ENCODE results near the gene PPP1R12C. TPM values are rescaled to one million over a fixed set of nuclear protein-coding genes. Genes with fewer than 3 reads are reported as not detected.

Gene PPP1R12C
- polyA plus RNA-seq, 1 experiment, result 50.8 TPM

- TF ChIP-seq CTCF (IDR thresholded peaks at IDR 0.05; ENCODE audit: insufficient read depth, low read depth, low read length), result no peak
- DNase-seq (ENCODE audit: low read depth), result no peak
- Histone ChIP-seq H3K27me3 (ENCODE audit: control insufficient read depth, insufficient read depth, low read length) (no peaks in the 10 kb centered on the region), H3K36me3 (ENCODE audit: control insufficient read depth, insufficient read depth, low read length) (peaks cover 22% of the 10 kb centered on the region), H3K4me3 (ENCODE audit: low read depth, low read length) (no peak overlapping the region)
- POLR2A ChIA-PET, result no interaction called here
- CTCF ChIA-PET, result no interaction called here
Observed at GRCh38 chr19:55091955-55092354, 25.5 kb downstream of the PPP1R12C start.

DNA sequence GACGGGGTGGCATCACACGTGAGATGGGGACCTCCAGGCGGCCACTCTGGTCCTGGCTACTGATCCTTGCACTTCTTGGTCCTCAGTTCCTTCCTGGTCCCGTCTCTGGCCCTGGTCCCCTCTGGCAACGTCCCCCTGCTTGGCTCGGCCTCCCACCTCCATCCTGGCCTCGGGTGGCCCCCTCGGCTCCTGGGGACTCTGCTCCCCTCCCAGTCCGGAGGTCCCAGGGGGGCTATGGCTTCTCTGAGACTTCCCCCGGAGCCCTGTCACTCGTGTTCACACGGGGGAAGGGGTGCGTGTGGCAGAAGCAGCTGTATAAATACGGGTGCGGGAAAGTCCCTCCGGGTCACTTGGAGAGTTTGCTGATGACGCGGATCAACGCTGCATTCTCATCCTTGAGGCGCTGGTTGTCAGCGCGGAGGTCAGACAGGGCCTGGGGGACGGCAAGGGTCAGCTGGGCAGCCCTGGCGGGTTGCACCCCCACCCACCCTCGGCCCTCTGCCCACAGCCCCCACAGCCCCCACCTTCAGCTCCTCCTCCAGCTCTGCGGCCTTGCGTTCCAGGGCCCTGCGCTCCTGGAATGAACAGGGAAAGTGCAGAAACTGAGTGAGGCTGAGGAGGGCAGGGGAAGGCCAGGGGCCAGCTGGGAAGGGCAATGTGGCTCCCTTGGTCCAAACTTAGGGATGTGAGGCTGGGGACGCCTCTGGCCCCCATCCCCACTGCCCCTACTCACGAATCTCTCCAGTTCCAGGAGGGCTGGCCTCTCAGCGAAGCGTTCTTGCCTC lies 26.1 kb downstream of the PPP1R12C start:
- TF ChIP-seq CTCF (IDR thresholded peaks at IDR 0.05; ENCODE audit: insufficient read depth, low read depth, low read length), result no peak
- H3K27me3 ChIP-seq (ENCODE audit: control insufficient read depth, insufficient read depth, low read length), result no peaks in the 10 kb centered on the region
- no peak for DNase-seq (ENCODE audit: low read depth)
- H3K4me3 ChIP-seq (ENCODE audit: low read depth, low read length), result no peak overlapping the region
- CTCF ChIA-PET, result interaction anchor here (0.6 kb wide), 1 partner anchor 66 kb away, joined by 4 read pairs; the partner anchor contains the start of gene TNNI3
- POLR2A ChIA-PET, result no interaction called here
- H3K36me3 ChIP-seq (ENCODE audit: control insufficient read depth, insufficient read depth, low read length), result peaks cover 22% of the 10 kb centered on the region

- POLR2A ChIA-PET, result no interaction called here
- no peak for DNase-seq (ENCODE audit: low read depth)
- Histone ChIP-seq H3K27me3 (ENCODE audit: control insufficient read depth, insufficient read depth, low read length) (peaks cover 6% of the 10 kb centered on the region), H3K4me3 (ENCODE audit: low read depth, low read length) (no peak overlapping the region), H3K36me3 (ENCODE audit: control insufficient read depth, insufficient read depth, low read length) (peaks cover 20% of the 10 kb centered on the region)
- no peak for TF ChIP-seq CTCF (IDR thresholded peaks at IDR 0.05; ENCODE audit: insufficient read depth, low read depth, low read length)
- CTCF ChIA-PET, result interaction anchor here (4.3 kb wide), 1 partner anchor 10 kb away, joined by 40 read pairs; no protein-coding TSS in a partner anchor
Observed at GRCh38 chr19:55090564-55090963, 26.9 kb downstream of the PPP1R12C start.

DNA sequence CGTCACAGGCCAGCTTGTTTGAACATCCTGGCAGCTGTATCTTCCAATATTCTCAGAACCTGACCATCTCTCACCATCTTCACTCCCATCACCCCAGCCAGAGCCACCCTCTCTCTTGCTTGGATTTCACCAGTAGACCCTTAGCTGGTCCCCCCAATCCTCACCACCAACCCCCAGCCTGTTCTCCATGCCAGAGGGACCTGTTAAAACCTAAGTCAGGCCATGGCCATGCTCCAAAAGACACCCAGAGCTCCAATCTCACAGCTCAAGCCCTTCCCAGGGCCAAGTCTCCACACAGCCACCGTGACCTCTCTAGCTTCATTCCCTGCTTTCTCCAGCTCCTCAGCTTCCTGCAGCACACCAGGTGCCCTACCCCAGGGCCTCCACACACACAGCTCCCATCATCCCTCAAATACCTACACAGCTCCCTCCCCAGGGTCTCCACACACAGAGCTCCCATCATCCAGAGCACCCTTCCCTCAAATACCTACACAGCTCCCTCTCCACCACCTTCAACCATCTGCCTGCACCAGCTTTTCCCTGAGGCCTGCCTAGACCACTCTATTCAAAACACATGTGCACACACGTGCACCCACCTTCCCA lies 28.0 kb downstream of the PPP1R12C start:
- ChIA-PET CTCF (interaction anchor here (0.5 to 4.3 kb wide), 10 partner anchors 9 to 1560 kb away, joined by 3 to 40 read pairs (median 4); no protein-coding TSS in a partner anchor), POLR2A (no interaction called here)
- Histone ChIP-seq H3K4me3 (ENCODE audit: low read depth, low read length) (no peak overlapping the region), H3K36me3 (ENCODE audit: control insufficient read depth, insufficient read depth, low read length) (peaks cover 15% of the 10 kb centered on the region), H3K27me3 (ENCODE audit: control insufficient read depth, insufficient read depth, low read length) (peaks cover 7% of the 10 kb centered on the region)
- TF ChIP-seq CTCF (IDR thresholded peaks at IDR 0.05; ENCODE audit: insufficient read depth, low read depth, low read length), result no peak
- no peak for DNase-seq (ENCODE audit: low read depth)

DNA sequence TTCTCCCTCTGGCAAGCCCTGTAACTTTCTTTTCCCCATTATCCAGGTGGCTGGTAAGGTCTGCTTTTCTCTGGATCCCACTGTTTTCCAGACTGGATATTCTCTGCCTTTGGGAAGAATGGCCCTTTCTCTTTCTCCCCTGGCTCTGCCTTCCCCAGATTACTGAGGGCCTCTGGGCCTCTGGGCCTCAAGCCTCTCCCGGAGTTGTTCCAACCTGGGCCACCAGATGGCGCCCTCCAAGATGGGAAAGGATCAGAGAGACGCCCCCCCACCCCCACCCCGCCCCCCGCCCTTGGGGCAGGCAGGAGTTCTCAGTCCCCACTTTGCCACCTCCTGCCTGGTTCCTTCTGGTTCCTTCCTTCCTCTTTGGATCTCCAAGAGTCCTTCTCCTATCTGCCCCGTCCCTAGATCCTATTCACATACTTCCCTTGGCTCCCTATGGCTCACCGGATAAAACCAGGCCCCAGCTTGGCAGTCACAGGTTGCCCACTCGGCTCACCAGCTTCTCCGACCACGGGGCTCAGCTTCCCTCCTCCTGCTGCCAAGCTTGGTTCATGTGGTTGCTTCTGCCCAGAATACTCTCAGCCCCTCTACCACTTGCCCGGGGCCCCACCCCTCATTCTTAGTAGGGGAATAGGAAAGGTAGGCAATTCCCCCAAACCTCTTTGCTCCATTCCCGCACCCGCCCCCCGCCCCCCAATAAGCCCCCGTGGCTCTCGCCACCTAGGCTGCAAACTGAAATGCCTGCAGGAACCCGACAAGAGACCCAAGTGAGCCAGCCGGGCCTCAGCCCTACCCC lies 28.7 kb downstream of the PPP1R12C start:
- no peak for DNase-seq (ENCODE audit: low read depth)
- ChIA-PET POLR2A (no interaction called here), CTCF (interaction anchor here (0.5 to 4.3 kb wide), 20 partner anchors 7 to 1559 kb away, joined by 3 to 40 read pairs (median 4); no protein-coding TSS in a partner anchor)
- peak; percentile 71 for TF ChIP-seq CTCF (IDR thresholded peaks at IDR 0.05; ENCODE audit: insufficient read depth, low read depth, low read length)
- Histone ChIP-seq H3K36me3 (ENCODE audit: control insufficient read depth, insufficient read depth, low read length) (peaks cover 15% of the 10 kb centered on the region), H3K4me3 (ENCODE audit: low read depth, low read length) (no peak overlapping the region), H3K27me3 (ENCODE audit: control insufficient read depth, insufficient read depth, low read length) (peaks cover 10% of the 10 kb centered on the region)
